ENCODE measurements around the gene CBX4. TPM values are rescaled to one million over a fixed set of nuclear protein-coding genes. Genes with fewer than 3 reads are reported as not detected.

CBX4 gene
- total RNA-seq, 3 donors from 2014 or later: 11.5 to 20.6 (median 13.4) TPM

GRCh38 chr17:79808763-79809529 lies 30.3 kb downstream of the CBX4 start:
- Histone ChIP-seq H3K36me3 (no peaks in the 10 kb centered on the region), H3K4me3 (no peak overlapping the region), H3K27me3 (peaks cover 35 to 93% of the 10 kb centered on the region in 2 donors), H3K27ac (no peak overlapping the region), H3K4me1 (peaks cover 22 to 27% of the 10 kb centered on the region in 2 donors), H3K9me3 (no peaks in the 10 kb centered on the region)
- intact Hi-C loops (cut with DNase I; ENCODE audit: low total_unique reads): no loop called here
- DNase-seq (ENCODE audit: low spot score in 2 of 2): no peak
- TF ChIP-seq, protein P1, sequence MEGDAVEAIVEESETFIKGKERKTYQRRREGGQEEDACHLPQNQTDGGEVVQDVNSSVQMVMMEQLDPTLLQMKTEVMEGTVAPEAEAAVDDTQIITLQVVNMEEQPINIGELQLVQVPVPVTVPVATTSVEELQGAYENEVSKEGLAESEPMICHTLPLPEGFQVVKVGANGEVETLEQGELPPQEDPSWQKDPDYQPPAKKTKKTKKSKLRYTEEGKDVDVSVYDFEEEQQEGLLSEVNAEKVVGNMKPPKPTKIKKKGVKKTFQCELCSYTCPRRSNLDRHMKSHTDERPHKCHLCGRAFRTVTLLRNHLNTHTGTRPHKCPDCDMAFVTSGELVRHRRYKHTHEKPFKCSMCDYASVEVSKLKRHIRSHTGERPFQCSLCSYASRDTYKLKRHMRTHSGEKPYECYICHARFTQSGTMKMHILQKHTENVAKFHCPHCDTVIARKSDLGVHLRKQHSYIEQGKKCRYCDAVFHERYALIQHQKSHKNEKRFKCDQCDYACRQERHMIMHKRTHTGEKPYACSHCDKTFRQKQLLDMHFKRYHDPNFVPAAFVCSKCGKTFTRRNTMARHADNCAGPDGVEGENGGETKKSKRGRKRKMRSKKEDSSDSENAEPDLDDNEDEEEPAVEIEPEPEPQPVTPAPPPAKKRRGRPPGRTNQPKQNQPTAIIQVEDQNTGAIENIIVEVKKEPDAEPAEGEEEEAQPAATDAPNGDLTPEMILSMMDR (IDR thresholded peaks at IDR 0.05): peak; percentile 9 to 49 (median 46)
- TF ChIP-seq POLR2AphosphoS5 (IDR thresholded peaks at IDR 0.05): no peak

GRCh38 chr17:79806863-79807720 lies 32.1 kb downstream of the CBX4 start:
- Histone ChIP-seq H3K9me3 (no peaks in the 10 kb centered on the region), H3K4me1 (peaks cover 7 to 23% of the 10 kb centered on the region in 2 donors), H3K36me3 (no peaks in the 10 kb centered on the region), H3K4me3 (no peak overlapping the region), H3K27ac (no peak overlapping the region), H3K27me3 (peaks cover 41 to 98% of the 10 kb centered on the region in 2 donors)
- intact Hi-C loops (cut with DNase I; ENCODE audit: low total_unique reads): no loop called here
- TF ChIP-seq POLR2A (IDR thresholded peaks at IDR 0.05) (no peak), POLR2AphosphoS5 (IDR thresholded peaks at IDR 0.05) (no peak)
- TF ChIP-seq, protein P1 (IDR thresholded peaks at IDR 0.05): no peak
- no peak for DNase-seq (ENCODE audit: low spot score in 2 of 2)

- TF ChIP-seq POLR2A (IDR thresholded peaks at IDR 0.05) (no peak), POLR2AphosphoS5 (IDR thresholded peaks at IDR 0.05) (no peak)
- Histone ChIP-seq H3K4me3 (no peak overlapping the region), H3K4me1 (peaks cover 3 to 21% of the 10 kb centered on the region in 2 donors), H3K27me3 (peaks cover 46 to 98% of the 10 kb centered on the region in 2 donors), H3K9me3 (no peaks in the 10 kb centered on the region), H3K36me3 (no peaks in the 10 kb centered on the region), H3K27ac (no peak overlapping the region)
- no peak for DNase-seq (ENCODE audit: low spot score in 2 of 2)
- intact Hi-C loops (cut with DNase I; ENCODE audit: low total_unique reads): no loop called here
These were observed 32.8 kb downstream of the CBX4 start for GRCh38 chr17:79806446-79806760.

DNA sequence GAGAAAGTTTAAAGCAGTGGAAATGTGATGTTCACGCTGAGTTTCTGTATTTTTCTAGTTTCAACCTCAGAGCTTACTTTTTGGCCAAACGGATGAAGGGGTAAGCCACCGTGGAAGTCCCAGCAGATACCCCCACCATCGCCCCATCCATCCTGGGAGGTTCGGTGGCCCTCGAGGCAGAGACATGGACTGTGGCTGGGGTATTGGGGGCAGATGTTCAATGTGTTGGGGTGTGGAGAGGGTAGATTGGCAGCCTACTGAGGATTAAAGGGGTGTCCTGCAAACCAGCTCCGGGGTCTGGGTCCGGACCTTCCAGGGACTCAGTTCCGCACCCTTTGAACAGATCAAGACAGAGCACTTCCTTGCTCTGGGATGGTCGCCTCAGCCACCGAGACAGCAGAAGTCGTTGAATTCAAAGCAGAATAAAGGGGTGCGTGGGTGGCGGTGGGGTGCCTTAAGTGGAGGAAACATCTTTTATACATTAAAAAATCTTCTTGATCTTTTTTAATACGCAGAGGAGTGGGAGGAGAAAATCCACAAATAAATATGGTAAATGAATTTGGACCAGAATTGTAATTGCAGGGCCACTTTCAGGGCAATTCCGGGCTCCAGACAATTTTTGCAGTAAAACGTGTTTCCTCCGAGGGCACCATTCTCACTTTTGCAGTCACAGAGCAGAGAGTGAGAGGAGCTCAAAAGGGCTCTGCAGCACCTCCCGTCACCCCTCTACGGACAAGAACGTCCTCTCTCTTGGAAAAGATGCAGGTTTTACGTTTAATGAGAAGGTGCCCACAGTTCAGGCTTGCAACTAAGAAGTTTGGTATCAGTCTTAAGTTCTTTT lies 34.2 kb downstream of the CBX4 start:
- H3K9me3 ChIP-seq: no peaks in the 10 kb centered on the region
- no peak overlapping the region for H3K4me3 ChIP-seq
- H3K4me1 ChIP-seq: peaks cover 0 to 21% of the 10 kb centered on the region in 2 donors
- no peak overlapping the region for H3K27ac ChIP-seq
- H3K27me3 ChIP-seq: peaks cover 45 to 98% of the 10 kb centered on the region in 2 donors
- no peak for DNase-seq (ENCODE audit: low spot score in 2 of 2)
- no peaks in the 10 kb centered on the region for H3K36me3 ChIP-seq
- TF ChIP-seq, protein P1 (IDR thresholded peaks at IDR 0.05): no peak
- TF ChIP-seq POLR2A (IDR thresholded peaks at IDR 0.05): no peak
- intact Hi-C loops (cut with DNase I; ENCODE audit: low total_unique reads): no loop called here
